PC-3 (cell line): Measurements from ENCODE around the gene REPS2. TPM values are rescaled to one million over a fixed set of nuclear protein-coding genes. Genes with fewer than 3 reads are reported as not detected.

Experiments used
- ATAC-seq: fragments of 200-7000 bp; cut with Tn5 transposase; 2 replicates; pipeline ENCODE4 v1.9.1; 2020; ENCODE audit warnings: mild to moderate bottlenecking, moderate library complexity
- BruUV-seq: library from RNA; stranded (reverse); fragments of 400-500 nt; replicated peaks from 2 replicates; lab custom pipeline; 2021; lab: Mats Ljungman, UMichigan
- CTCF ChIA-PET: fragments of 300-600 bp; sonication (Branson Sonifier 250); formaldehyde crosslinking; loops from one replicate; lab custom pipeline; 2022; ENCODE audit warnings: antibody characterized with exemption; lab: Charles Lee
- POLR2A ChIA-PET: fragments of 300-600 bp; sonication (Branson Sonifier 250); formaldehyde crosslinking; loops from one replicate; lab custom pipeline; 2022; ENCODE audit warnings: antibody characterized with exemption; ENCODE audit not compliant: unreplicated experiment; lab: Charles Lee
- DNase-seq: peaks from one replicate; pipeline ENCODE4 v3.0.0-alpha.2; 2015
- H2AFZ ChIP-seq: fragments of 300-600 bp; sonication (generic); 2 replicates; pipeline ENCODE4 v1.6.0; 2016; ENCODE audit warnings: antibody characterized with exemption, low read length
- H3F3A ChIP-seq: fragments of 300-600 bp; sonication (generic); one replicate; pipeline ENCODE4 v1.6.0; 2017; ENCODE audit warnings: antibody characterized with exemption, low read length, control low read depth, mild to moderate bottlenecking; ENCODE audit not compliant: unreplicated experiment
- H3K27ac ChIP-seq: fragments of 300-600 bp; sonication (generic); 2 replicates; pipeline ENCODE4 v1.5.1; 2016; ENCODE audit warnings: mild to moderate bottlenecking, low read length
- H3K27me3 ChIP-seq: fragments of 300-600 bp; sonication (generic); 2 replicates; pipeline ENCODE4 v1.6.1; 2016; ENCODE audit warnings: low read length, mixed read lengths
- H3K36me3 ChIP-seq: fragments of 300-600 bp; sonication (generic); 2 replicates; pipeline ENCODE4 v1.6.1; 2016; ENCODE audit warnings: low read depth, mixed run types, low read length, mixed read lengths
- H3K4me1 ChIP-seq: fragments of 300-600 bp; sonication (generic); 2 replicates; pipeline ENCODE4 v1.5.1; 2016; ENCODE audit warnings: low read length; ENCODE audit not compliant: insufficient read depth
- H3K4me2 ChIP-seq: fragments of 300-600 bp; sonication (generic); 2 replicates; pipeline ENCODE4 v1.6.0; 2016; ENCODE audit warnings: low read length
- H3K4me3 ChIP-seq: fragments of 300-600 bp; sonication (generic); 2 replicates; pipeline ENCODE4 v1.5.1; 2016; ENCODE audit warnings: mild to moderate bottlenecking, low read length, mixed read lengths
- H3K79me2 ChIP-seq: fragments of 300-600 bp; sonication (generic); 2 replicates; pipeline ENCODE4 v1.6.1; 2017; ENCODE audit warnings: low read length, mixed read lengths
- H3K9ac ChIP-seq: fragments of 300-600 bp; sonication (generic); 2 replicates; pipeline ENCODE4 v1.6.0; 2016; ENCODE audit warnings: mild to moderate bottlenecking, low read length
- H3K9me2 ChIP-seq: fragments of 300-600 bp; sonication (generic); replicated peaks from 2 replicates; pipeline ENCODE4 v1.6.1; 2016; ENCODE audit warnings: mixed run types, low read length, mixed read lengths
- H3K9me3 ChIP-seq: fragments of 300-600 bp; sonication (generic); 2 replicates; pipeline ENCODE4 v1.6.1; 2016; ENCODE audit warnings: low read length, mixed read lengths
- H4K20me1 ChIP-seq: fragments of 300-600 bp; sonication (generic); 2 replicates; pipeline ENCODE4 v1.6.1; 2016; ENCODE audit warnings: low read length, mixed read lengths
- EZH2 ChIP-seq: fragments of 300-600 bp; sonication (generic); IDR thresholded peaks from one replicate; pipeline ENCODE4 v1.6.1; 2017; ENCODE audit warnings: antibody characterized with exemption, mild to moderate bottlenecking, low read length; ENCODE audit not compliant: unreplicated experiment
- EZH2phosphoT487 ChIP-seq: fragments of 300-600 bp; sonication (generic); IDR thresholded peaks from 2 replicates; pipeline ENCODE4 v1.6.1; 2018; ENCODE audit warnings: mild to moderate bottlenecking, antibody characterized with exemption, low read length, borderline replicate concordance
- intact Hi-C: fragments of 100-400 bp; cut with micrococcal nuclease; formaldehyde crosslinking; loops from 2 replicates; pipeline ENCODE4 v1.9.0; 2023
- total RNA-seq: library from RNA; depleted of rRNA; stranded (reverse); fragments of >200 nt; gene quantifications from 2 replicates; pipeline ENCODE4 v1.2.3, GENCODE V29; 2014
- TF ChIP-seq, protein P1 (sequence below): fragments of 300-600 bp; sonication (generic); conservative IDR thresholded peaks from 2 replicates; pipeline ENCODE4 v1.5.1; 2017; ENCODE audit warnings: antibody characterized with exemption, low read depth, mild to moderate bottlenecking, low read length

REPS2 gene
- total RNA-seq, 1 experiment from 2014 or later, result 6.3 TPM

DNA sequence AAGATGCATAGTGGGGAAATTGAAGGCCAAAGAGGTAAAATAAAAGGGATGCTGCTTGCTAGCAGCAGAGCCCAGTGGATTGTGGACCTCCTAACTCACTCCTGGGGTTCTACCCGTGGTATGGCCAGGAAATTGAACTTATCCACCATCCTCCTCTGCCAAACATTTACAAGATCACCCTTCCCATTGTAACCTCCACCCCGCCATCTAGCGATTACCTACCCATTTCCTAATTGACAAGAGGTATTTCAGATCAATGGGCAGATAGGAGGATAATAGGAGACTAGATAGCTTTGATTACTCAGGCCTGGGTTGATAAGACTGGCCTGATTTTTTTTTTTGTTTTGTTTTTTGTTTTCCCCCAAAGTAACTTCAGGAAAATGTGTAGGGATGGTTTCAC lies 67.8 kb downstream of the REPS2 start:
- Histone ChIP-seq H3K9me3 (no peaks in the 10 kb centered on the region), H3K27ac (no peak overlapping the region), H3K27me3 (no peaks in the 10 kb centered on the region), H3K4me3 (no peak overlapping the region), H3K9me2 (no peaks in the 10 kb centered on the region), H3F3A (no peaks in the 10 kb centered on the region), H3K4me2 (no peak overlapping the region), H2AFZ (no peak overlapping the region), H3K36me3 (no peaks in the 10 kb centered on the region), H3K4me1 (no peaks in the 10 kb centered on the region), H4K20me1 (no peaks in the 10 kb centered on the region), H3K9ac (no peak overlapping the region), H3K79me2 (no peaks in the 10 kb centered on the region)
- TF ChIP-seq, protein P1, sequence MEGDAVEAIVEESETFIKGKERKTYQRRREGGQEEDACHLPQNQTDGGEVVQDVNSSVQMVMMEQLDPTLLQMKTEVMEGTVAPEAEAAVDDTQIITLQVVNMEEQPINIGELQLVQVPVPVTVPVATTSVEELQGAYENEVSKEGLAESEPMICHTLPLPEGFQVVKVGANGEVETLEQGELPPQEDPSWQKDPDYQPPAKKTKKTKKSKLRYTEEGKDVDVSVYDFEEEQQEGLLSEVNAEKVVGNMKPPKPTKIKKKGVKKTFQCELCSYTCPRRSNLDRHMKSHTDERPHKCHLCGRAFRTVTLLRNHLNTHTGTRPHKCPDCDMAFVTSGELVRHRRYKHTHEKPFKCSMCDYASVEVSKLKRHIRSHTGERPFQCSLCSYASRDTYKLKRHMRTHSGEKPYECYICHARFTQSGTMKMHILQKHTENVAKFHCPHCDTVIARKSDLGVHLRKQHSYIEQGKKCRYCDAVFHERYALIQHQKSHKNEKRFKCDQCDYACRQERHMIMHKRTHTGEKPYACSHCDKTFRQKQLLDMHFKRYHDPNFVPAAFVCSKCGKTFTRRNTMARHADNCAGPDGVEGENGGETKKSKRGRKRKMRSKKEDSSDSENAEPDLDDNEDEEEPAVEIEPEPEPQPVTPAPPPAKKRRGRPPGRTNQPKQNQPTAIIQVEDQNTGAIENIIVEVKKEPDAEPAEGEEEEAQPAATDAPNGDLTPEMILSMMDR, result no peak
- DNase-seq (no peak), ATAC-seq (no peak)
- BruUV-seq, result no TSS peak
- ChIA-PET POLR2A (no interaction called here), CTCF (no interaction called here)
- intact Hi-C loops, result no loop called here

- TF ChIP-seq, protein P1, result no peak
- no peak for TF ChIP-seq EZH2
- TF ChIP-seq EZH2phosphoT487, result no peak
- peak; percentile 24; the same call in 1 of the 2 replicates for ATAC-seq
Observed at GRCh38 chrX:17017134-17017533, 70.7 kb downstream of the REPS2 start.

GRCh38 chrX:17020356-17020755 lies 73.9 kb downstream of the REPS2 start:
- DNase-seq (no peak), ATAC-seq (no peak)
- Histone ChIP-seq H3K9ac (no peak overlapping the region), H4K20me1 (no peaks in the 10 kb centered on the region), H3K27ac (no peak overlapping the region), H3K4me1 (no peaks in the 10 kb centered on the region), H2AFZ (no peak overlapping the region), H3K27me3 (no peaks in the 10 kb centered on the region), H3K4me3 (no peak overlapping the region), H3K9me3 (no peaks in the 10 kb centered on the region), H3K9me2 (no peaks in the 10 kb centered on the region), H3F3A (no peaks in the 10 kb centered on the region), H3K4me2 (no peak overlapping the region), H3K36me3 (no peaks in the 10 kb centered on the region), H3K79me2 (no peaks in the 10 kb centered on the region)
- intact Hi-C loops, result no loop called here
- ChIA-PET POLR2A (no interaction called here), CTCF (no interaction called here)
- no TSS peak for BruUV-seq
- TF ChIP-seq, protein P1, result no peak
- no peak for TF ChIP-seq EZH2
- no peak for TF ChIP-seq EZH2phosphoT487

More at GRCh38 chrX:17017134-17017533, 70.7 kb downstream of the REPS2 start:
- no peak overlapping the region for H3K4me3 ChIP-seq
- no peak overlapping the region for H3K4me2 ChIP-seq
- H4K20me1 ChIP-seq, result no peaks in the 10 kb centered on the region
- no peak overlapping the region for H3K27ac ChIP-seq
- no peaks in the 10 kb centered on the region for H3K36me3 ChIP-seq
- no peaks in the 10 kb centered on the region for H3K79me2 ChIP-seq
- intact Hi-C loops, result no loop called here
- H3K27me3 ChIP-seq, result no peaks in the 10 kb centered on the region
- H2AFZ ChIP-seq, result no peak overlapping the region
- H3F3A ChIP-seq, result no peaks in the 10 kb centered on the region
- no TSS peak for BruUV-seq
- H3K9ac ChIP-seq, result no peak overlapping the region
- H3K4me1 ChIP-seq, result no peaks in the 10 kb centered on the region
- H3K9me2 ChIP-seq, result no peaks in the 10 kb centered on the region
- ChIA-PET POLR2A (no interaction called here), CTCF (no interaction called here)
- peak; percentile 13 for DNase-seq
- no peaks in the 10 kb centered on the region for H3K9me3 ChIP-seq
